OCI-LY7 (cell line): ENCODE data around the gene PORCN.

Source experiments
- EZH2phosphoT487 ChIP-seq: fragments of 200-600 bp; sonication (generic); IDR thresholded peaks from 2 replicates; pipeline ENCODE4 v1.6.1; 2018; ENCODE audit warnings: low read depth, borderline replicate concordance, mild to moderate bottlenecking, mixed run types, antibody characterized with exemption, low read length, moderate library complexity, mixed read lengths
- TF ChIP-seq, protein P1 (sequence below): fragments of 200-600 bp; sonication (generic); conservative IDR thresholded peaks from 2 replicates; pipeline ENCODE4 v1.5.1; 2014; ENCODE audit warnings: mild to moderate bottlenecking, antibody characterized with exemption, low read length, moderate library complexity, mixed read lengths

DNA sequence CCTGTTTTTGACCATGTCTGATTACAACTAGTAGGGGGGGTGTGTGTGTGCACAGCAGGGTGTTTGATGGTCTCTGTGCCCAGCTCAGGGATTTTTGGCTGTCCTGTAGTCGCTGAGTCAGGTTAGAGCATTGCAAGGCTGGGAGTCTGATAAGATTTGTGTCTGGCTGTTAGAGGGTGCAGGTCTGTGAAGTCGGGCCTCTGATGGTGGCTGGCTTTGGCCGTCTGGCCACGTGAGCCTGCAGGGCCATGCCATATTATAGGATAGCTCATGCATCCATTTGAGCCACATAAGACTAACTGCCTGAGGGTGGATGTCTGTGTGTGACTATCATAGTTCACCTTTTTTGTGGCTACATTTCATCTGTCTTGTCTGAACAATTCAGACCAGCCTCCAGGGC lies 4.9 kb downstream of the PORCN start:
- TF ChIP-seq, protein P1, sequence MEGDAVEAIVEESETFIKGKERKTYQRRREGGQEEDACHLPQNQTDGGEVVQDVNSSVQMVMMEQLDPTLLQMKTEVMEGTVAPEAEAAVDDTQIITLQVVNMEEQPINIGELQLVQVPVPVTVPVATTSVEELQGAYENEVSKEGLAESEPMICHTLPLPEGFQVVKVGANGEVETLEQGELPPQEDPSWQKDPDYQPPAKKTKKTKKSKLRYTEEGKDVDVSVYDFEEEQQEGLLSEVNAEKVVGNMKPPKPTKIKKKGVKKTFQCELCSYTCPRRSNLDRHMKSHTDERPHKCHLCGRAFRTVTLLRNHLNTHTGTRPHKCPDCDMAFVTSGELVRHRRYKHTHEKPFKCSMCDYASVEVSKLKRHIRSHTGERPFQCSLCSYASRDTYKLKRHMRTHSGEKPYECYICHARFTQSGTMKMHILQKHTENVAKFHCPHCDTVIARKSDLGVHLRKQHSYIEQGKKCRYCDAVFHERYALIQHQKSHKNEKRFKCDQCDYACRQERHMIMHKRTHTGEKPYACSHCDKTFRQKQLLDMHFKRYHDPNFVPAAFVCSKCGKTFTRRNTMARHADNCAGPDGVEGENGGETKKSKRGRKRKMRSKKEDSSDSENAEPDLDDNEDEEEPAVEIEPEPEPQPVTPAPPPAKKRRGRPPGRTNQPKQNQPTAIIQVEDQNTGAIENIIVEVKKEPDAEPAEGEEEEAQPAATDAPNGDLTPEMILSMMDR: no peak
- TF ChIP-seq EZH2phosphoT487: no peak
